Heart right ventricle (tissue), 16 donors: ENCODE results near the gene SH3RF3. TPM values are rescaled to one million over a fixed set of nuclear protein-coding genes. Genes with fewer than 3 reads are reported as not detected.

Experiments used
- ATAC-seq, 8 donors: fragments of 200-7000 bp; cut with Tn5 transposase; one replicate each; pipeline ENCODE4 v1.9.1; 2020; ENCODE audit warnings: mild to moderate bottlenecking in 8 of 8, moderate library complexity in 8 of 8, moderate number of reproducible peaks in 1 of 8
- DNase-seq, 2 donors: peaks; one replicate each; pipeline ENCODE4 v3.0.0-alpha.2; 2020
- H3K27ac ChIP-seq, 10 donors: fragments of 200-600 bp; sonication (generic) in 2 of 10; one replicate each; pipeline versions ENCODE4 v1.5.0 to v1.8.0; 2020 to 2022; ENCODE audit warnings: mild to moderate bottlenecking in 3 of 10
- H3K27me3 ChIP-seq, 7 donors: fragments of 200-600 bp; one replicate each; pipeline ENCODE4 v1.8.0; 2021 to 2022; ENCODE audit warnings: mild to moderate bottlenecking in 2 of 7
- H3K36me3 ChIP-seq, 9 donors: fragments of 200-600 bp; sonication (generic) in 1 of 9; one replicate each; pipeline versions ENCODE4 v1.5.0 to v1.8.0; 2020 to 2022; ENCODE audit warnings: mild to moderate bottlenecking in 2 of 9
- H3K4me1 ChIP-seq, 9 donors: fragments of 200-600 bp; sonication (generic) in 1 of 9; one replicate each; pipeline versions ENCODE4 v1.5.0 to v1.8.0; 2020 to 2022; ENCODE audit warnings: mild to moderate bottlenecking in 4 of 9
- H3K4me3 ChIP-seq, 10 donors: fragments of 200-600 bp; sonication (generic) in 2 of 10; one replicate each; pipeline versions ENCODE4 v1.5.0 to v1.8.0; 2020 to 2022; ENCODE audit warnings: mild to moderate bottlenecking in 7 of 10, moderate library complexity in 2 of 10
- H3K9me3 ChIP-seq, 11 donors: fragments of 200-600 bp in 10 of 11; sonication (generic) in 2 of 11; one replicate each; pipeline versions ENCODE4 v1.5.0 to v1.8.0; 2013 to 2022; ENCODE audit warnings: mild to moderate bottlenecking in 2 of 11, control low read depth in 1 of 11, moderate library complexity in 1 of 11
- CTCF ChIP-seq, 9 donors: fragments of 200-600 bp; sonication (generic) in 2 of 9; IDR thresholded peaks; one replicate each; pipeline versions ENCODE4 v1.5.0 to v1.8.0; 2021 to 2022; ENCODE audit warnings: antibody characterized with exemption in 9 of 9, mild to moderate bottlenecking in 5 of 9, moderate library complexity in 1 of 9
- WGBS, 2 donors: extraction: QIAGEN DNeasy Blood & Tissue Kit; methylation state at CpG; one replicate each; pipeline ENCODE4 v1.1.7; 2013; ENCODE audit warnings: inconsistent platforms in 1 of 2; 5-methylcytosine and 5-hydroxymethylcytosine counted together
- intact Hi-C, 10 donors: fragments of 100-400 bp; cut with DNase I; formaldehyde crosslinking; loops; one replicate each; pipeline versions ENCODE4 v1.11.1 to v1.14.2; 2022
- polyA plus RNA-seq, 2 donors: library from polyadenylated mRNA; stranded (reverse); fragments of 200-250 nt; gene quantifications; one replicate each; pipeline ENCODE4 v1.2.3, GENCODE V29; 2013
- total RNA-seq, 10 donors: library from RNA; stranded (reverse); fragmentation: NEBNext Ultra II Directional in 3 of 10; extraction: Animal tissue kit (Norgen Biotek cat#: 25700) in 3 of 10; gene quantifications; one replicate each; pipeline versions ENCODE4 v1.2.1 to v1.2.4, GENCODE V29; 2021 to 2023
- donor health status: Arrhythmogenic right ventricular cardiomyopathy.
- donor health status: ischemic (EF 13 %, LVEDD 7.1; RV severe dilation, severe dysfunction).
- donor health status: healthy with polysubstance abuse.
- donor health status: DM: no; HTN: yes; CAD: no.
- donor health status: DM: no; HTN: no; CAD: no.
- donor health status: ischemic (EF 25% LVEDD 6.9; RV normal size, moderate dysfunction).
- donor health status: ischemic (EF 25% LVEDD 5.7; RV mildly dilated, moderate dysfunction).
- donor health status: healthy.
- donor health status: DM: yes; HTN: yes; CAD: no.
- donor health status: Ischemic cardiomyopathy.
- donor health status: ischemic (EF 35%, LVEDD 5.7; RV mildly dilated, moderate dysfunction).
- donor health status: nonischemic (EF 11% LVEDD 7.7; RV severe dilation, severe dysfunction).
- donor health status: DM: yes; HTN: yes; CAD: no.
- donor health status: PGD.
- donor health status: ischemic (EF 29% LVEDD 5.4; RV normal size, mild dysfunction).
- donor health status: nonischemic (EF 23%, LVEDD 6.1; RV moderate dilation, normal function).

Gene SH3RF3
- total and polyA plus RNA-seq, 12 donors, result 5.0 to 11.5 (median 8.6) TPM

GRCh38 chr2:109528811-109529501 is 400.0 kb downstream of the SH3RF3 start:
- Histone ChIP-seq H3K27ac (no peak overlapping the region), H3K9me3 (no peaks in the 10 kb centered on the region), H3K27me3 (peaks cover 0 to 5% (median 0%) of the 10 kb centered on the region in 7 donors), H3K36me3 (no peaks in the 10 kb centered on the region), H3K4me3 (no peak overlapping the region), H3K4me1 (peaks cover 0 to 20% (median 4%) of the 10 kb centered on the region in 9 donors)
- DNase-seq, result no peak
- TF ChIP-seq CTCF (IDR thresholded peaks at IDR 0.05), result no peak
- peak in 4 of 8 donors; percentile 3 to 32 (median 12) for ATAC-seq
- WGBS, 2 donors, result 91 to 92% methylated on average over 21 of the region's 21 CpGs
- intact Hi-C loops, result no loop called here

GRCh38 chr2:109529532-109530449 is 400.8 kb downstream of the SH3RF3 start:
- peak overlapping the region in 2 of 10 donors; percentile 23 to 25 for H3K27ac ChIP-seq
- DNase-seq (no peak), ATAC-seq (peak; percentile 25 to 69 (median 63))
- H3K36me3 ChIP-seq, result no peaks in the 10 kb centered on the region
- peaks cover 0 to 20% (median 4%) of the 10 kb centered on the region in 9 donors for H3K4me1 ChIP-seq
- no peak overlapping the region for H3K4me3 ChIP-seq
- WGBS, 2 donors, result 68 to 75% methylated on average over 16 of the region's 16 CpGs
- no peaks in the 10 kb centered on the region for H3K9me3 ChIP-seq
- intact Hi-C loops, result no loop called here
- peaks cover 0 to 5% (median 0%) of the 10 kb centered on the region in 7 donors for H3K27me3 ChIP-seq
- no peak for TF ChIP-seq CTCF (IDR thresholded peaks at IDR 0.05)

- Histone ChIP-seq H3K4me1 (peaks cover 0 to 20% (median 8%) of the 10 kb centered on the region in 9 donors), H3K27me3 (peaks cover 0 to 5% (median 0%) of the 10 kb centered on the region in 7 donors), H3K4me3 (no peak overlapping the region), H3K9me3 (no peaks in the 10 kb centered on the region), H3K36me3 (no peaks in the 10 kb centered on the region), H3K27ac (peak overlapping the region in 1 of 10 donors; percentile 23)
- DNase-seq, result no peak
- intact Hi-C loops, result no loop called here
- ATAC-seq, result no peak
- TF ChIP-seq CTCF (IDR thresholded peaks at IDR 0.05), result no peak
- 51 to 56% methylated on average over 6 of the region's 6 CpGs for WGBS, 2 donors
Measured at GRCh38 chr2:109530712-109531111, 401.7 kb downstream of the SH3RF3 start.

- 64% methylated on average over 5 of the region's 5 CpGs for WGBS, 2 donors
- H3K27me3 ChIP-seq, result peaks cover 0 to 5% (median 0%) of the 10 kb centered on the region in 7 donors
- peaks cover 0 to 20% (median 9%) of the 10 kb centered on the region in 9 donors for H3K4me1 ChIP-seq
- no peaks in the 10 kb centered on the region for H3K9me3 ChIP-seq
- ATAC-seq (peak in 1 of 8 donors; percentile 64), DNase-seq (no peak)
- H3K27ac ChIP-seq, result no peak overlapping the region
- intact Hi-C loops, result no loop called here
- no peaks in the 10 kb centered on the region for H3K36me3 ChIP-seq
- TF ChIP-seq CTCF (IDR thresholded peaks at IDR 0.05), result no peak
- H3K4me3 ChIP-seq, result no peak overlapping the region
Measured at GRCh38 chr2:109531221-109531620, 402.2 kb downstream of the SH3RF3 start.
